Cardiac muscle cell (in vitro differentiated cells and primary cell): ENCODE measurements around the gene NUMB. TPM values are rescaled to one million over a fixed set of nuclear protein-coding genes. Genes with fewer than 3 reads are reported as not detected.
A peak's percentile ranks its signal among the peaks of the same experiment; 100 is the strongest.

Source experiments
- DNase-seq, 2 donors: peaks; one replicate each; pipeline versions ENCODE4 v3.0.0 to v3.0.0-alpha.2; 2010 to 2017; ENCODE audit warnings: low read depth in 1 of 2, low spot score in 1 of 2
- H3K27ac ChIP-seq: fragments of 200-600 bp; sonication (generic); 2 replicates; pipeline ENCODE4 v1.5.1; 2016
- H3K27me3 ChIP-seq: fragments of 200-600 bp; sonication (generic); 2 replicates; pipeline ENCODE4 v1.6.0; 2016; ENCODE audit warnings: control low read depth
- H3K36me3 ChIP-seq: fragments of 200-600 bp; sonication (generic); 2 replicates; pipeline ENCODE4 v1.5.1; 2016; ENCODE audit warnings: control low read depth
- H3K4me1 ChIP-seq: fragments of 200-600 bp; sonication (generic); 2 replicates; pipeline ENCODE4 v1.8.1; 2017; ENCODE audit warnings: low read depth, mild to moderate bottlenecking, mixed run types
- H3K4me3 ChIP-seq: fragments of 200-600 bp; sonication (generic); 2 replicates; pipeline ENCODE4 v1.5.1; 2016; ENCODE audit warnings: mild to moderate bottlenecking
- H3K9me3 ChIP-seq: fragments of 200-600 bp; sonication (generic); 2 replicates; pipeline ENCODE4 v1.5.1; 2017; ENCODE audit warnings: low read depth, mild to moderate bottlenecking, control low read depth
- polyA plus RNA-seq: library from polyadenylated mRNA; unstranded; fragments of >200 nt; fragmentation: Nextera tagmentation; extraction: Ambion mirVana; gene quantifications from 2 replicates; pipeline ENCODE4 v1.2.1, GENCODE V29; 2016
- total RNA-seq: library from RNA; depleted of rRNA; stranded (reverse); fragments of >200 nt; gene quantifications from 2 replicates; pipeline ENCODE4 v1.2.3, GENCODE V29; 2016
- TF ChIP-seq, protein P1 (sequence below): IDR thresholded peaks from 2 replicates; pipeline ENCODE4 v1.5.1; 2012; ENCODE audit warnings: low read depth, mild to moderate bottlenecking, low read length

Gene NUMB
- total and polyA plus RNA-seq, 2 experiments from 2014 or later: 35.6 to 68.5 TPM

DNA sequence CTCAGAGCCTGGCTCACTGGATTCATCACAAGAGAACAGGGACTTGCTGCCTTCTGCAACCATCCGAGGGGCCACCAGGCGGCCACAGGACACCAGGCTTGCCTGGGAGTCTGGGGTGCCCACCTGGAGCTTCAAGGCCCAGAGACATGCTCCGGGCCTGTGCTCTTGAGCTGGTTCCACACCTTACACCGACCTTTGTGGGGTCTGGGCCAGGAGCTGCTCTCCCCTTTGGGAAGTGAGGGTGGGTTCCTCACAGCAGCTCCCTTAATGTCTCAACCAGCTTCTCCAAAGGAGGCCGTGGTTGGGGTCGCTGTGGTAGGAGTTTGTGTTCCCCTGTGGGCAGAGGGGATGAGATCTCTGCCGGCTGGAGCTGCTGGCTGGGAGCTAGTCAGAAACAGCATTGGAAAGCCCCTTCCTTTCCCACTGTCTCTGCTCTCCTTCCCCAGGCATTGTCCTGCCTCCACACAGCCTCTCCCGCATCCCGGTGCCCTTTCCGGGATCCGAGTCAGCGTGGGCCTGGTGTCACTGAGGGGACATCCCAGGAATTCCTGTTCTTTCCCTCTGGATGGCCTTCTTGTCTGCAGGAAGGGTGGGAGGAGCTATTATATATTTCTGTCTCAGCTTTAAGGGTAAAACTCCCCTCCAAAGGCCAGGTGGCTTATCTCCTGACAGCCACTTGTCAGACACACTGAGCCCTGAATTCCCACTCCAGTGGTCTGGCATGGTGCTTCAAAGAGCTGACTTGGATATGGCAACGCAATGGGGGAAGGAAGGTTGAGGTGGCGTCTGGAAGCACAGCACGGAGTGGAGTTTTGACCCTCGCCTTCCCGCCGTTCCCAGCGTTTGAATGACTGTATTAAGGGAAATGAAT lies 226.1 kb downstream of the NUMB start:
- no peaks in the 10 kb centered on the region for H3K36me3 ChIP-seq
- H3K27me3 ChIP-seq: peaks cover 28% of the 10 kb centered on the region
- peaks cover 21% of the 10 kb centered on the region for H3K4me1 ChIP-seq
- peak overlapping the region; percentile 41 for H3K27ac ChIP-seq
- no peaks in the 10 kb centered on the region for H3K9me3 ChIP-seq
- TF ChIP-seq, protein P1, sequence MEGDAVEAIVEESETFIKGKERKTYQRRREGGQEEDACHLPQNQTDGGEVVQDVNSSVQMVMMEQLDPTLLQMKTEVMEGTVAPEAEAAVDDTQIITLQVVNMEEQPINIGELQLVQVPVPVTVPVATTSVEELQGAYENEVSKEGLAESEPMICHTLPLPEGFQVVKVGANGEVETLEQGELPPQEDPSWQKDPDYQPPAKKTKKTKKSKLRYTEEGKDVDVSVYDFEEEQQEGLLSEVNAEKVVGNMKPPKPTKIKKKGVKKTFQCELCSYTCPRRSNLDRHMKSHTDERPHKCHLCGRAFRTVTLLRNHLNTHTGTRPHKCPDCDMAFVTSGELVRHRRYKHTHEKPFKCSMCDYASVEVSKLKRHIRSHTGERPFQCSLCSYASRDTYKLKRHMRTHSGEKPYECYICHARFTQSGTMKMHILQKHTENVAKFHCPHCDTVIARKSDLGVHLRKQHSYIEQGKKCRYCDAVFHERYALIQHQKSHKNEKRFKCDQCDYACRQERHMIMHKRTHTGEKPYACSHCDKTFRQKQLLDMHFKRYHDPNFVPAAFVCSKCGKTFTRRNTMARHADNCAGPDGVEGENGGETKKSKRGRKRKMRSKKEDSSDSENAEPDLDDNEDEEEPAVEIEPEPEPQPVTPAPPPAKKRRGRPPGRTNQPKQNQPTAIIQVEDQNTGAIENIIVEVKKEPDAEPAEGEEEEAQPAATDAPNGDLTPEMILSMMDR: peak; percentile 30
- no peak overlapping the region for H3K4me3 ChIP-seq
- DNase-seq: peak; percentile 25 to 59

DNA sequence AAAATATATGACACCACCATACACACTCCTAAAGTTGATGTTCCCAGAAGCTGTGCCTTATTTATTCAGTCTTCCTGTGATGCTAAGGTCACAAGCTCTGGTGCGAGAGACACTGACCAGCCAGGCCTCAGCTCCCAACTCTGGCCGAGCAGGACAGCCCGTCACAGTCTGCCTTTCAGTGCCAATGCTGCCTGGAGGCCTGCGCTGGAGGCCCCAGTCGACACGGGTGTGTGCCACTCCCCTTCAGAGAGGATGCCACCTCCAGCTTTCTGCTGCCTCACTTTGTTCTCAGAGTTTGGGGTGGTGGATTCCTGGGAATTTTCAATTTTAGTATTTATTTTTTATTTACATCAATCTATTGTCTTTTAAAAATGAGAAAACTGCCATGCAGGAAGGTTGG lies 228.3 kb downstream of the NUMB start:
- H3K4me3 ChIP-seq: no peak overlapping the region
- peaks cover 8% of the 10 kb centered on the region for H3K27me3 ChIP-seq
- no peak for DNase-seq
- H3K9me3 ChIP-seq: no peaks in the 10 kb centered on the region
- H3K27ac ChIP-seq: no peak overlapping the region
- H3K4me1 ChIP-seq: peaks cover 11% of the 10 kb centered on the region
- TF ChIP-seq, protein P1: no peak
- H3K36me3 ChIP-seq: no peaks in the 10 kb centered on the region

DNA sequence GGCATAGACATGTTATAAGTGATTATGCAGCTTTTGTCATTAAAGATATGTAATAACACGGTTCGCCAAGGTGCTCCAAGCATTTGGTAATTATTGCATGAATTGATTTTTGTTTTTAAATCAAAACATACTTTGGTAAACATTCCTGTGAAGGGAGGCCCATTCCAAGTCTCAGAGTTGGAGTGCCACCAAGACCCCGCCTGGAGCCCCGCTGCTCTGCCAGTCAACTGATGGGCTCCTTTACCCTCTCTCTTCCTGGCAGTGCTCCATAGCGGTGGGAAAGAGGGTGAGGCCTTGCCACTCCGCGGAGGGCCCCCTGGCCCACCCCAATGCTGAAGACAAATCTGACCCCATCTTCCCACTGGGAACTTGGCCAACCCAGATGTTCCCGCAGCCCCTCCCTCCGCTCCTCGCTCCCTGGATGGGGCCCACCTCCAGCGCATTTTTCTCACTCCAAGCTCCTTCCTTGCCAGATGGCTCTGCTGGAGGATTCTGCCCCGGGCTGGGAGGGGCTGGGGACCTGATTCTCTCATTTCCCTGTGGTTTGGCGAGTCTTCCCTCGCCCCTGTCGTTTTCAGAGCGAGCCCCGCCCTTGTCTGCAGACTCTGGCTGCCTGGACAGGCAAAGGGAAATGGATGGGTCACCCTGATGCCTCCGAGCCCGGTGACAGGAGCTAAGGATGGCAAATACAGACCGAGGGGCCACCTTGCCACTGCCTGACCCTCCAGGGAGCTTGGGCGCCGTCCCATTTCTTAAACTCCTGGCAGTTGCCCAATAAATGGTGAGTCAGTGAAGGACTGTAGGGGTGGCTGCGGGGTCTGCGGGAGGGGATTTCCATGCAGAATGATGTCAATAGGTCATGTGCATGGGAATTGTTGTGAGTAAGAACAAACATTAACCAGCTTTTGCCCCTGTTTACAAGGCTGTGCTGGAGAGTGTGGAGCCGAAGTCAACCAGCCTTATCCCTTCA lies 230.2 kb downstream of the NUMB start:
- no peak overlapping the region for H3K4me3 ChIP-seq
- H3K27ac ChIP-seq: no peak overlapping the region
- TF ChIP-seq, protein P1: no peak
- H3K36me3 ChIP-seq: no peaks in the 10 kb centered on the region
- H3K9me3 ChIP-seq: no peaks in the 10 kb centered on the region
- peak in 1 of 2 donors; percentile 94 for DNase-seq
- H3K4me1 ChIP-seq: peaks cover 11% of the 10 kb centered on the region
- no peaks in the 10 kb centered on the region for H3K27me3 ChIP-seq

DNA sequence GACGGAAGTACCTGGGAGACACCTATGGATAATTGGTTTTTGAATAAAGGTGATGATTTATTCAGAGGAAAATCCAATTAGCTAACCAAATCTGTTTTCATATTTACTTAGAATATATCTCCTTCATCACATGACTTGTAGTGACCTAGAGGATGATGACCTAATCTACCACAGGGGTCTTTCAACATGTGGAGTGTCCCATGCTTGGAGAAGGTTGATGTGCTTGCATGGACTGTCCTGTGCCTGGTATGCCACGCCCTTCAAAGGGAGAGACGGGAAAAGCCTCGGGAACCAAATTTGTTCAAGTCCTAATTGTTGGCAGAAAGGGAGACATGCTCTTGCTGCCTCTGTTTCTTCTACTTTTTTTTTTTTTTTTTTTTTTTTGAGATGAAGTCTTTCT lies 232.8 kb downstream of the NUMB start:
- Histone ChIP-seq H3K36me3 (no peaks in the 10 kb centered on the region), H3K9me3 (no peaks in the 10 kb centered on the region), H3K27me3 (no peaks in the 10 kb centered on the region), H3K27ac (no peak overlapping the region), H3K4me3 (no peak overlapping the region), H3K4me1 (no peaks in the 10 kb centered on the region)
- TF ChIP-seq, protein P1: no peak
- DNase-seq: no peak

Other genes with a start within 250 kb of the NUMB start
- 1.2 and 4.2 TPM in 2 replicates for gene PAPLN, start 221.0 kb downstream of the NUMB start, total RNA-seq
- gene PAPLN, start 221.0 kb downstream of the NUMB start, polyA plus RNA-seq: 1.7 and 2.9 TPM in 2 replicates
- 32.0 and 34.4 TPM in 2 replicates for gene RIOX1, start 32.4 kb upstream of the NUMB start, total RNA-seq
- 20.3 and 24.7 TPM in 2 replicates for gene RIOX1, start 32.4 kb upstream of the NUMB start, polyA plus RNA-seq
- gene ACOT1, start 78.6 kb upstream of the NUMB start, total RNA-seq: 5.8 and 8.3 TPM in 2 replicates
- gene ACOT1, start 78.6 kb upstream of the NUMB start, polyA plus RNA-seq: 7.1 and 8.7 TPM in 2 replicates
- gene HEATR4, start 100.4 kb upstream of the NUMB start, total RNA-seq: 0.14 and 0.21 TPM in 2 replicates
- gene HEATR4, start 100.4 kb upstream of the NUMB start, polyA plus RNA-seq: 1.3 and 1.8 TPM in 2 replicates
- 84.0 and 92.4 TPM in 2 replicates for gene ACOT2, start 110.7 kb upstream of the NUMB start, total RNA-seq
- 67.1 and 84.3 TPM in 2 replicates for gene ACOT2, start 110.7 kb upstream of the NUMB start, polyA plus RNA-seq
- 0.24 and 0.42 TPM in 2 replicates for gene ACOT4, start 133.3 kb upstream of the NUMB start, total RNA-seq
- gene ACOT4, start 133.3 kb upstream of the NUMB start, polyA plus RNA-seq: 0.32 and 0.61 TPM in 2 replicates
- 0.18 and 0.45 TPM in 2 replicates for gene ACOT6, start 154.0 kb upstream of the NUMB start, total RNA-seq
- 0.59 TPM in 1 of 2 replicates, not detected in the other for gene ACOT6, start 154.0 kb upstream of the NUMB start, polyA plus RNA-seq
- gene DNAL1, start 186.4 kb upstream of the NUMB start, total RNA-seq: 9.3 and 12.2 TPM in 2 replicates
- gene DNAL1, start 186.4 kb upstream of the NUMB start, polyA plus RNA-seq: 12.4 and 19.4 TPM in 2 replicates